Measurements from ENCODE around the gene CACNB2. TPM values are rescaled to one million over a fixed set of nuclear protein-coding genes. Genes with fewer than 3 reads are reported as not detected.

Gene CACNB2
- total RNA-seq, 1 experiment from 2014 or later: not detected

DNA sequence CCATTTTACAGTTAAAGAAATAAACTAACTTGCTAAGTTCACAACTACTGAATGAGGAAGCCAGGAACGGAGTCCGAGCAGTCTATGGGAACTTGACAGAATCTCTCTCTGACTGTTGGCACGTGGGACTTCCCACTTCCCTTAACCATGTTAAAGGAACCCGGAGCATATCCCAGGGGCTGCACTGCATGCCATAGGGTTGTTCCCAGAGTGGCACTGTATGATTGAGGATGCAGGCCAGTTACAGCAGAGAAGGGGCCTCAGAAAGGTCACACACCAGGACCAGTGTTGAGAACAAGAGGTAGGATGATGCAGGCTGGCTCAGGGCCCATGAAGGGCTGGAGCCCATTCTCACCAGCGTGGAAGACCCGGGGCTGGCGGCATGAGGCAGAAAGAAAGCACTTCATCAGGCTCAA is 309.4 kb downstream of the CACNB2 start:
- Histone ChIP-seq H3F3A (ENCODE audit: insufficient read depth, low read depth) (no peaks in the 10 kb centered on the region), H3K4me2 (no peak overlapping the region), H3K4me1 (replicated peaks; ENCODE audit: insufficient read depth) (no peaks in the 10 kb centered on the region), H4K20me1 (ENCODE audit: insufficient read depth) (no peaks in the 10 kb centered on the region), H3K4me3 (no peak overlapping the region), H2AFZ (no peak overlapping the region), H3K27me3 (ENCODE audit: insufficient read depth, low read depth) (peaks cover 21% of the 10 kb centered on the region; the same call in 1 of the 2 replicates), H3K9me2 (ENCODE audit: insufficient read depth) (no peaks in the 10 kb centered on the region), H3K36me3 (ENCODE audit: low read depth) (no peaks in the 10 kb centered on the region), H3K9me3 (ENCODE audit: insufficient read depth, low read depth) (no peaks in the 10 kb centered on the region), H3K27ac (no peak overlapping the region), H3K79me2 (ENCODE audit: low read depth) (no peaks in the 10 kb centered on the region)
- ChIA-PET CTCF (no interaction called here), POLR2A (ENCODE audit: unreplicated experiment) (no interaction called here)
- DNase-seq: no peak
- intact Hi-C loops (cut with micrococcal nuclease; ENCODE audit: unreplicated experiment): no loop called here
- TF ChIP-seq EZH2 (IDR thresholded peaks at IDR 0.05; ENCODE audit: low read depth): no peak
- TF ChIP-seq, protein P1, sequence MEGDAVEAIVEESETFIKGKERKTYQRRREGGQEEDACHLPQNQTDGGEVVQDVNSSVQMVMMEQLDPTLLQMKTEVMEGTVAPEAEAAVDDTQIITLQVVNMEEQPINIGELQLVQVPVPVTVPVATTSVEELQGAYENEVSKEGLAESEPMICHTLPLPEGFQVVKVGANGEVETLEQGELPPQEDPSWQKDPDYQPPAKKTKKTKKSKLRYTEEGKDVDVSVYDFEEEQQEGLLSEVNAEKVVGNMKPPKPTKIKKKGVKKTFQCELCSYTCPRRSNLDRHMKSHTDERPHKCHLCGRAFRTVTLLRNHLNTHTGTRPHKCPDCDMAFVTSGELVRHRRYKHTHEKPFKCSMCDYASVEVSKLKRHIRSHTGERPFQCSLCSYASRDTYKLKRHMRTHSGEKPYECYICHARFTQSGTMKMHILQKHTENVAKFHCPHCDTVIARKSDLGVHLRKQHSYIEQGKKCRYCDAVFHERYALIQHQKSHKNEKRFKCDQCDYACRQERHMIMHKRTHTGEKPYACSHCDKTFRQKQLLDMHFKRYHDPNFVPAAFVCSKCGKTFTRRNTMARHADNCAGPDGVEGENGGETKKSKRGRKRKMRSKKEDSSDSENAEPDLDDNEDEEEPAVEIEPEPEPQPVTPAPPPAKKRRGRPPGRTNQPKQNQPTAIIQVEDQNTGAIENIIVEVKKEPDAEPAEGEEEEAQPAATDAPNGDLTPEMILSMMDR (conservative IDR thresholded peaks at IDR 0.05): no peak
- BruUV-seq (replicated peaks): no TSS peak

DNA sequence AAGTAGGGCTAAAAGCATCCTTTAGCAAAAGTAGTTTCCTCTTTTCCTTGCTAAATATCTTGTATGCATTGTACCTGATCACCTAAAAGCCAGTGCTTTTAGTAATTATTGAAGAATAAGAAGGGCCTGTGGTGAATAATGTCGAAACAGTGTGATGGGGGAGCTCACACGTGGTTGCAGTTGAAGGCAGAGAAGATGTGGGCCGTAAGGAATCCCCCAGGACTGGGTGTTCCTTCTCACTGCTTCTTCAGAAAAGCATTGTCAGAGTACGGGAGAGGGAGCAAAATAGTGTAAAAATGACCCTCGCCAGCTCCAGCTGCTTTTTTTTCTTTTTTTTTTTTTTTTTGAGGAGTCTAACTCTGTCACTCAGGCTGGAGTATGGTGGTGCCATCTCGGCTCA is 310.1 kb downstream of the CACNB2 start:
- Histone ChIP-seq H3K27me3 (ENCODE audit: insufficient read depth, low read depth) (peaks cover 21% of the 10 kb centered on the region; the same call in 1 of the 2 replicates), H3F3A (ENCODE audit: insufficient read depth, low read depth) (no peaks in the 10 kb centered on the region), H3K36me3 (ENCODE audit: low read depth) (no peaks in the 10 kb centered on the region), H3K9me2 (ENCODE audit: insufficient read depth) (no peaks in the 10 kb centered on the region), H3K79me2 (ENCODE audit: low read depth) (no peaks in the 10 kb centered on the region), H3K4me2 (no peak overlapping the region), H3K9me3 (ENCODE audit: insufficient read depth, low read depth) (no peaks in the 10 kb centered on the region), H3K27ac (no peak overlapping the region), H3K4me3 (no peak overlapping the region), H3K4me1 (replicated peaks; ENCODE audit: insufficient read depth) (no peaks in the 10 kb centered on the region), H2AFZ (no peak overlapping the region), H4K20me1 (ENCODE audit: insufficient read depth) (no peaks in the 10 kb centered on the region)
- intact Hi-C loops (cut with micrococcal nuclease; ENCODE audit: unreplicated experiment): no loop called here
- ChIA-PET CTCF (no interaction called here), POLR2A (ENCODE audit: unreplicated experiment) (no interaction called here)
- TF ChIP-seq EZH2 (IDR thresholded peaks at IDR 0.05; ENCODE audit: low read depth): no peak
- BruUV-seq (replicated peaks): no TSS peak
- DNase-seq: no peak

DNA sequence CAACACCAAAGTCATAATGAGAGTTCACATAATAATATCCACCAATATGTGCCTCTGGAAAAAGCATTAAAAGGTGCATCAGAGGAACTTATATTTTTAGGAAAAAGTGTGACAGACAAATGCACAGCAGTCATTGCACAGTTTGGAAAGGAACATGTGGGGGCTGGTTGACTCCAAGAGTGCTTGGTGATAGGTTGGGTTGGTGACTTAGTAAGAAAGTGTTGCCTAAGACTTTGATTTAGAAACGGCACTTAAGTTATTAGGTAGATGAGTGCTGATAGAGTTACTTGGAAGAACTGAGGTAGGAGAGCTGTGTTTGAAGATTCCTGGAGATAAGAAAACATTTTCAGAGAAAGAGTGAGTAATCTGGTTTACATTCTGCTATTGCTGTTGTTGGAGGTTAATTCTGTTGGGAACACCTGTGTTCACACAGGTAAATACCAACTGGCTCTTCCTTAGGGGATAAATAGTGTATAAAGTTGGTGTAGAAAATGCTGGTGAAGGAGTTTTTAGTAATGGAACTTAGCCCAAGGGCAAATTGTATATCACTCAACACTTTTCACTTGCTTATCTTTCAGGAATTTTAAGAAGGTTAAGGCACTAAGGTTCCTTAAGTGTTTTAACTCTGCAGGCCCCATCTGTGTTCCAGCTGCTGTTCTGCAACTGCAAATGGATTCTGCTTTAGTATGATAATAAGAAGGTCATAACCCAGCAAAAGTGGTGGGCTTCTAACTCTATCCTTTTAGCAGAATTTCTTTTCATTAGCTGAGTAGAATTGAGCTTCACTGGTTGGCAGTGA is 315.1 kb downstream of the CACNB2 start:
- Histone ChIP-seq H3K36me3 (ENCODE audit: low read depth) (no peaks in the 10 kb centered on the region), H4K20me1 (ENCODE audit: insufficient read depth) (no peaks in the 10 kb centered on the region), H3F3A (ENCODE audit: insufficient read depth, low read depth) (no peaks in the 10 kb centered on the region), H3K79me2 (ENCODE audit: low read depth) (no peaks in the 10 kb centered on the region), H3K4me3 (no peak overlapping the region), H2AFZ (no peak overlapping the region), H3K9me3 (ENCODE audit: insufficient read depth, low read depth) (no peaks in the 10 kb centered on the region), H3K27me3 (ENCODE audit: insufficient read depth, low read depth) (peaks cover 2% of the 10 kb centered on the region; the same call in 1 of the 2 replicates), H3K4me1 (replicated peaks; ENCODE audit: insufficient read depth) (no peaks in the 10 kb centered on the region), H3K4me2 (no peak overlapping the region), H3K9me2 (ENCODE audit: insufficient read depth) (no peaks in the 10 kb centered on the region), H3K27ac (no peak overlapping the region)
- no peak for DNase-seq
- no TSS peak for BruUV-seq (replicated peaks)
- TF ChIP-seq EZH2 (IDR thresholded peaks at IDR 0.05; ENCODE audit: low read depth): no peak
- TF ChIP-seq, protein P1 (conservative IDR thresholded peaks at IDR 0.05): no peak
- ChIA-PET CTCF (no interaction called here), POLR2A (ENCODE audit: unreplicated experiment) (no interaction called here)
- intact Hi-C loops (cut with micrococcal nuclease; ENCODE audit: unreplicated experiment): no loop called here
